Liver (tissue), 9 donors: ENCODE results near the gene LPXN. TPM values are rescaled to one million over a fixed set of nuclear protein-coding genes. Genes with fewer than 3 reads are reported as not detected.

Experiments used
- DNase-seq: peaks from one replicate; pipeline ENCODE4 v3.0.0-alpha.2; 2017; ENCODE audit warnings: low spot score
- H3K27ac ChIP-seq, 2 donors: one replicate each; pipeline ENCODE4 v1.7.0; 2013; ENCODE audit warnings: inconsistent platforms in 2 of 2, low read length in 2 of 2, control low read depth in 1 of 2, low read depth in 1 of 2, mild to moderate bottlenecking in 1 of 2
- H3K27me3 ChIP-seq, 4 donors: one replicate each; pipeline versions ENCODE4 v1.6.1 to v1.7.0; 2013; ENCODE audit warnings: low read length in 3 of 4, inconsistent platforms in 1 of 4, mild to moderate bottlenecking in 1 of 4, moderate library complexity in 1 of 4; ENCODE audit not compliant: control insufficient read depth in 4 of 4, insufficient read depth in 4 of 4
- H3K36me3 ChIP-seq, 4 donors: one replicate each; pipeline versions ENCODE4 v1.6.1 to v1.7.0; 2013; ENCODE audit warnings: low read length in 3 of 4, mild to moderate bottlenecking in 3 of 4, low read depth in 1 of 4, moderate library complexity in 1 of 4; ENCODE audit not compliant: control insufficient read depth in 4 of 4, insufficient read depth in 3 of 4
- H3K4me1 ChIP-seq, 4 donors: one replicate each; pipeline versions ENCODE4 v1.6.1 to v1.7.0; 2013; ENCODE audit warnings: low read length in 3 of 4, mild to moderate bottlenecking in 3 of 4, moderate library complexity in 1 of 4; ENCODE audit not compliant: control insufficient read depth in 4 of 4, insufficient read depth in 4 of 4
- H3K4me3 ChIP-seq, 3 donors: one replicate each; pipeline versions ENCODE4 v1.6.1 to v1.7.0; 2013; ENCODE audit warnings: low read length in 3 of 3, control low read depth in 1 of 3, low read depth in 1 of 3, mild to moderate bottlenecking in 1 of 3
- H3K9ac ChIP-seq, 2 donors: one replicate each; pipeline ENCODE4 v1.7.0; 2013; ENCODE audit warnings: low read length in 2 of 2, mild to moderate bottlenecking in 2 of 2, moderate library complexity in 2 of 2, control low read depth in 1 of 2, low read depth in 1 of 2
- H3K9me3 ChIP-seq, 4 donors: one replicate each; pipeline versions ENCODE4 v1.6.1 to v1.7.0; 2013; ENCODE audit warnings: low read length in 3 of 4; ENCODE audit not compliant: control insufficient read depth in 4 of 4
- ATF3 ChIP-seq: IDR thresholded peaks from 2 replicates; pipeline ENCODE4 v1.6.1; 2016; ENCODE audit warnings: antibody characterized with exemption
- CTCF ChIP-seq: fragments of 150-350 bp; IDR thresholded peaks from 2 replicates; pipeline ENCODE4 v1.5.1; 2017; ENCODE audit warnings: improper control_type of control experiment, low read depth, low read length; ENCODE audit not compliant: missing input control
- EGR1 ChIP-seq, 2 donors: IDR thresholded peaks; 2 replicates each; pipeline ENCODE4 v1.6.1; 2016 to 2018; ENCODE audit warnings: antibody characterized with exemption in 2 of 2, low read depth in 2 of 2
- FOXA1 ChIP-seq: IDR thresholded peaks from 2 replicates; pipeline ENCODE4 v1.6.1; 2016; ENCODE audit warnings: antibody characterized with exemption
- FOXA2 ChIP-seq: IDR thresholded peaks from 2 replicates; pipeline ENCODE4 v1.6.1; 2016; ENCODE audit warnings: antibody characterized with exemption
- GABPA ChIP-seq, 2 donors: IDR thresholded peaks in 1 of 2; conservative IDR thresholded peaks in 1 of 2; 2 replicates each; pipeline ENCODE4 v1.6.1; 2016; ENCODE audit warnings: antibody characterized with exemption in 2 of 2, mild to moderate bottlenecking in 1 of 2, moderate library complexity in 1 of 2
- HNF4A ChIP-seq, 2 donors: conservative IDR thresholded peaks; 2 replicates each; pipeline ENCODE4 v1.6.1; 2016; ENCODE audit warnings: antibody characterized with exemption in 2 of 2, mild to moderate bottlenecking in 2 of 2
- HNF4G ChIP-seq: IDR thresholded peaks from 2 replicates; pipeline ENCODE4 v1.6.1; 2016; ENCODE audit warnings: antibody characterized with exemption
- JUND ChIP-seq, 2 donors: IDR thresholded peaks; 2 replicates each; pipeline ENCODE4 v1.6.1; 2016; ENCODE audit warnings: antibody characterized with exemption in 2 of 2
- MAX ChIP-seq: IDR thresholded peaks from 2 replicates; pipeline ENCODE4 v1.6.1; 2016; ENCODE audit warnings: antibody characterized with exemption
- NR2F2 ChIP-seq: IDR thresholded peaks from 2 replicates; pipeline ENCODE4 v1.6.1; 2016; ENCODE audit warnings: antibody characterized with exemption
- RAD21 ChIP-seq, 2 donors: IDR thresholded peaks; 2 replicates each; pipeline ENCODE4 v1.6.1; 2016; ENCODE audit warnings: antibody characterized with exemption in 2 of 2, mild to moderate bottlenecking in 2 of 2
- REST ChIP-seq: IDR thresholded peaks from 2 replicates; pipeline ENCODE4 v1.6.1; 2016; ENCODE audit warnings: antibody characterized with exemption, mild to moderate bottlenecking
- RXRA ChIP-seq, 2 donors: IDR thresholded peaks; 2 replicates each; pipeline ENCODE4 v1.6.1; 2017 to 2018; ENCODE audit warnings: antibody characterized with exemption in 2 of 2, mild to moderate bottlenecking in 1 of 2
- SP1 ChIP-seq: IDR thresholded peaks from 2 replicates; pipeline ENCODE4 v1.6.1; 2018; ENCODE audit warnings: antibody characterized with exemption, mild to moderate bottlenecking
- TAF1 ChIP-seq: conservative IDR thresholded peaks from 2 replicates; pipeline ENCODE4 v1.6.1; 2016; ENCODE audit warnings: antibody characterized with exemption, mild to moderate bottlenecking
- YY1 ChIP-seq: IDR thresholded peaks from 2 replicates; pipeline ENCODE4 v1.6.1; 2016; ENCODE audit warnings: antibody characterized with exemption, mild to moderate bottlenecking
- ZBTB33 ChIP-seq: IDR thresholded peaks from 2 replicates; pipeline ENCODE4 v1.6.1; 2016; ENCODE audit warnings: antibody characterized with exemption
- WGBS: extraction: QIAGEN DNeasy Blood & Tissue Kit; methylation state at CpG from one replicate; pipeline ENCODE4 v1.1.7; 2013; 5-methylcytosine and 5-hydroxymethylcytosine counted together
- polyA plus RNA-seq, 2 donors: library from polyadenylated mRNA; stranded (reverse) in 1 of 2; unstranded in 1 of 2; fragments of 200-250 nt in 1 of 2; fragments of >200 nt in 1 of 2; fragmentation: Nextera tagmentation in 1 of 2; extraction: Ambion mirVana in 1 of 2; gene quantifications; one replicate each; pipeline versions ENCODE4 v1.2.1 to v1.2.3, GENCODE V29; 2013 to 2015
- total RNA-seq, 2 donors: library from RNA; depleted of rRNA; stranded (reverse); fragments of >200 nt; gene quantifications; one replicate each; pipeline ENCODE4 v1.2.3, GENCODE V29; 2014
- donor health status: healthy.
- donor health status: healthy.
- donor health status: healthy.
- donor health status: healthy.
- donor health status: healthy.

LPXN gene
- total and polyA plus RNA-seq, 4 donors, result 3.7 to 6.2 (median 4.7) TPM

- peaks cover 3 to 44% (median 39%) of the 10 kb centered on the region in 4 donors for H3K4me1 ChIP-seq
- peak overlapping the region; percentile 95 to 99 for H3K9ac ChIP-seq
- H3K27me3 ChIP-seq, result no peaks in the 10 kb centered on the region
- WGBS, result under 1% methylated on average over 33 of the region's 33 CpGs
- H3K36me3 ChIP-seq, result no peaks in the 10 kb centered on the region
- DNase-seq, result peak; percentile 92
- peak overlapping the region; percentile 97 to 99 for H3K27ac ChIP-seq
- peak overlapping the region; percentile 86 to 94 (median 87) for H3K4me3 ChIP-seq
- no peaks in the 10 kb centered on the region for H3K9me3 ChIP-seq
- TF ChIP-seq REST (peak; percentile 59), ZBTB33 (no peak), YY1 (peak; percentile 99), JUND (IDR thresholded peaks at IDR 0.05) (peak; percentile 87 to 88), FOXA2 (peak; percentile 86), ATF3 (peak; percentile 33), HNF4G (no peak), HNF4A (conservative IDR thresholded peaks at IDR 0.05) (peak; percentile 41 to 45), NR2F2 (peak; percentile 84), MAX (peak; percentile 86), FOXA1 (peak; percentile 64), GABPA (IDR thresholded peaks at IDR 0.05 in 1 of 2, conservative IDR thresholded peaks at IDR 0.05 in 1 of 2) (peak; percentile 83 to 96), RAD21 (IDR thresholded peaks at IDR 0.05) (peak in 1 of 2 donors; percentile 30), SP1 (peak; percentile 83), EGR1 (IDR thresholded peaks at IDR 0.05; ENCODE audit: low read depth in 2 of 2) (peak; percentile 74 to 76), CTCF (no peak), RXRA (IDR thresholded peaks at IDR 0.05) (peak; percentile 40 to 55), TAF1 (peak; percentile 24)
These were observed 2.5 kb upstream of the LPXN start for GRCh38 chr11:58578136-58578634.
